H1 (cell line): Measurements from ENCODE around the gene PARK7. TPM values are rescaled to one million over a fixed set of nuclear protein-coding genes. Genes with fewer than 3 reads are reported as not detected.

Source experiments
- ATF3 ChIP-seq: IDR thresholded peaks from 2 replicates; pipeline ENCODE4 v1.6.1; 2011; ENCODE audit warnings: low read depth, mild to moderate bottlenecking, low read length; ENCODE audit not compliant: insufficient read depth
- CHD7 ChIP-seq: fragments of 300-600 bp; sonication (generic); IDR thresholded peaks from 2 replicates; pipeline ENCODE4 v1.7.1; 2012; ENCODE audit warnings: low read length, moderate library complexity, mild to moderate bottlenecking, inconsistent platforms; ENCODE audit not compliant: insufficient replicate concordance
- FOSL1 ChIP-seq: IDR thresholded peaks from 2 replicates; pipeline ENCODE4 v1.6.1; 2011; ENCODE audit warnings: mild to moderate bottlenecking, low read depth, low read length, moderate library complexity; ENCODE audit not compliant: insufficient read depth
- polyA plus RNA-seq, 7 experiments: library from polyadenylated mRNA; depleted of rRNA in 3 of 7; stranded (reverse) in 5 of 7; unstranded in 2 of 7; fragments of >200 nt in 5 of 7; fragments of 200-250 nt in 2 of 7; gene quantifications; 1 replicate in 5 of 7; 2 replicates in 1 of 7; 4 replicates in 1 of 7; pipeline versions ENCODE4 v1.2.1 to v1.2.3, GENCODE V29; 2011 to 2013; ENCODE audit warnings: missing spikeins in 2 of 7, mixed read lengths in 2 of 7
- total RNA-seq: library from RNA; stranded (reverse); fragmentation: NEBNext Ultra II Directional; extraction: Animal tissue kit (Norgen Biotek cat#: 25700); gene quantifications from 2 replicates; pipeline ENCODE4 v1.2.1, GENCODE V29; 2021

The PARK7 gene
- total and polyA plus RNA-seq, 2 of the 8 experiments (the other 6 are each of a cell fraction or from before 2014, with no cell fraction given): 206 to 383 TPM

GRCh38 chr1:7962636-7963377, 1.3 kb downstream of the PARK7 start (continued):
- TF ChIP-seq CHD7: no peak
- no peak for TF ChIP-seq ATF3
- TF ChIP-seq FOSL1: no peak
- TF ChIP-seq, all 59 proteins: peak for 0
